Chondrocyte (in vitro differentiated cells): ENCODE results near the gene KCNN2. TPM values are rescaled to one million over a fixed set of nuclear protein-coding genes. Genes with fewer than 3 reads are reported as not detected.

ENCODE experiments used
- DNase-seq: peaks from one replicate; pipeline ENCODE4 v3.0.0; 2021; ENCODE audit warnings: mixed read lengths, low spot score
- H3K27ac Mint-ChIP-seq: one replicate; pipeline ENCODE4 v1.8.0; 2021; ENCODE audit warnings: mild to moderate bottlenecking, moderate library complexity, mixed read lengths; ENCODE audit not compliant: unreplicated experiment
- H3K27me3 Mint-ChIP-seq: 2 replicates; pipeline ENCODE4 v1.8.0; 2021; ENCODE audit warnings: low read depth, mixed read lengths
- H3K36me3 Mint-ChIP-seq: 2 replicates; pipeline ENCODE4 v1.8.0; 2021; ENCODE audit warnings: low read depth, mixed read lengths
- H3K4me1 Mint-ChIP-seq: 2 replicates; pipeline ENCODE4 v1.8.0; 2021; ENCODE audit warnings: low read depth, mild to moderate bottlenecking, mixed read lengths
- H3K4me3 Mint-ChIP-seq: one replicate; pipeline ENCODE4 v1.8.0; 2021; ENCODE audit warnings: mild to moderate bottlenecking, moderate library complexity, mixed read lengths; ENCODE audit not compliant: unreplicated experiment
- H3K9me3 Mint-ChIP-seq: 2 replicates; pipeline ENCODE4 v1.8.0; 2021; ENCODE audit warnings: low read depth, mixed read lengths
- total RNA-seq: library from RNA; stranded (reverse); gene quantifications from 3 replicates; pipeline ENCODE4 v1.2.1, GENCODE V29; 2021
- TF ChIP-seq, protein P1 (sequence below): fragments of 200-600 bp; sonication (generic); IDR thresholded peaks from 2 replicates; pipeline ENCODE4 v1.5.0; 2021; ENCODE audit warnings: antibody characterized with exemption, mild to moderate bottlenecking, moderate library complexity

Gene KCNN2
- total RNA-seq, 1 donor from 2014 or later: not detected

DNA sequence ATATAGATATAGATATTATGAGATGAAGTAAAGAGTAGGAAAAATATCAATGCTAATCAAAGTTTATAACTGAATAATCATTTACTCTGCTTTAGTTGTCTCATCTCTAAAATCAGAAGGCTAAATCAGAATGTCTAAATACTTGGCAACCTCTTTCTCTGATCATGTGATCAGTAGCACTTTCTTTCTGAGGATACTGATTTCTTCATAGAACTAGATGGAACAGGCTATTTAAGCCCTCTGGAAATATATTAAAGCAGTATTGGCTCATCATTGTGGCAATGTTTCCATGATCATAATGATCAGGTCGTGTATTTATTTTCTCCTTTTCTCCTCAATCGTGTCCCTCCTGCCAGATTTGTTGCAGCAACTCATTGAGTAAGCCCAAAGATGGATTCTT is 109.7 kb downstream of the KCNN2 start:
- no peak for DNase-seq
- Mint-ChIP-seq H3K27ac (no peak overlapping the region), H3K4me3 (no peak overlapping the region), H3K9me3 (no peaks in the 10 kb centered on the region), H3K36me3 (no peaks in the 10 kb centered on the region), H3K27me3 (peaks cover 7% of the 10 kb centered on the region), H3K4me1 (no peaks in the 10 kb centered on the region)
- TF ChIP-seq, protein P1, sequence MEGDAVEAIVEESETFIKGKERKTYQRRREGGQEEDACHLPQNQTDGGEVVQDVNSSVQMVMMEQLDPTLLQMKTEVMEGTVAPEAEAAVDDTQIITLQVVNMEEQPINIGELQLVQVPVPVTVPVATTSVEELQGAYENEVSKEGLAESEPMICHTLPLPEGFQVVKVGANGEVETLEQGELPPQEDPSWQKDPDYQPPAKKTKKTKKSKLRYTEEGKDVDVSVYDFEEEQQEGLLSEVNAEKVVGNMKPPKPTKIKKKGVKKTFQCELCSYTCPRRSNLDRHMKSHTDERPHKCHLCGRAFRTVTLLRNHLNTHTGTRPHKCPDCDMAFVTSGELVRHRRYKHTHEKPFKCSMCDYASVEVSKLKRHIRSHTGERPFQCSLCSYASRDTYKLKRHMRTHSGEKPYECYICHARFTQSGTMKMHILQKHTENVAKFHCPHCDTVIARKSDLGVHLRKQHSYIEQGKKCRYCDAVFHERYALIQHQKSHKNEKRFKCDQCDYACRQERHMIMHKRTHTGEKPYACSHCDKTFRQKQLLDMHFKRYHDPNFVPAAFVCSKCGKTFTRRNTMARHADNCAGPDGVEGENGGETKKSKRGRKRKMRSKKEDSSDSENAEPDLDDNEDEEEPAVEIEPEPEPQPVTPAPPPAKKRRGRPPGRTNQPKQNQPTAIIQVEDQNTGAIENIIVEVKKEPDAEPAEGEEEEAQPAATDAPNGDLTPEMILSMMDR: no peak

DNA sequence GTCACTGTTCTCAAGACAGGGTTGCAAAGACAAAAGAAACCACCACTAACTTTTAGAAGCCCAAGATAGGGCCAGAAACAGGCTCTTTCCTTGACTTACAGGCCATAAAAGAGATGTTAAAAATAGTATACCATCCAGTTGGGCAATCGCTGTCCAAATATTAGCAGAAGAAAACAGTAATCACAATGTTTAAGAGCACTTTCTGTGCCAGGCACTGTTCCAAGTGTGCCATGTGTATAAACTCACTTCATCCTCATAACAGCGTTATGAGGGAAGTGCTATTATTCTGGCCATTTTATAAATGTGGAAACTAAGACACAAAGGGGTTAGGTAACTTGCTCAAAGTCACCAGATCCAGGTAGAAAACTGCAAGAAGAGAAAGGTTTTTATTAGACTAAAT is 111.7 kb downstream of the KCNN2 start:
- Mint-ChIP-seq H3K4me1 (no peaks in the 10 kb centered on the region), H3K27me3 (peaks cover 7% of the 10 kb centered on the region), H3K4me3 (no peak overlapping the region), H3K36me3 (no peaks in the 10 kb centered on the region), H3K9me3 (peaks cover 3% of the 10 kb centered on the region), H3K27ac (no peak overlapping the region)
- TF ChIP-seq, protein P1: no peak
- no peak for DNase-seq

DNA sequence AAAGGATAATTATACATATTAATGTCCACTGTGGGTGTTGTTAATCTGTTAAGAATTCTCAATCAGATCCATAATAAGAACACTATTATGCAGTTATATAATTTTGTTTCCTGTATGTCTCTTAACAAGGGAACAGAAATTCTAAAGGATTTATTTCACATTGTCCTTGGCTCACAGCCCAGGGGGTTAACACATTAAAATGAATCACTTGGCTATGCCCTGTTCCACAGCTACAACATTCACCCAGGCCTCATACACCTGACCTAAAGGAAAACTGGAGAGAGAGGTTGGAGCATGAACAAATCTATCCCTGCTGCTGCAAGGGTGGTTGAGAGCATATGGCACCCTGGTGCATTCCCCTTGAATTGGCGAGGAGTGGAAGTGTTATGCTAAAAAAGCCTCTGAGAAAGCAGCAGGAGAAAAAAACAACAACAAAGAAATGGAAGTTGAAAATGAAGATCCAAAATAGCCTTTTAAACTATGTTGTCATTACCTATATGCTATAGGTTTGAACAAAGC is 116.0 kb downstream of the KCNN2 start:
- H3K27ac Mint-ChIP-seq: no peak overlapping the region
- no peak overlapping the region for H3K4me3 Mint-ChIP-seq
- H3K4me1 Mint-ChIP-seq: no peaks in the 10 kb centered on the region
- no peak for DNase-seq
- H3K27me3 Mint-ChIP-seq: no peaks in the 10 kb centered on the region
- H3K9me3 Mint-ChIP-seq: peaks cover 17% of the 10 kb centered on the region
- TF ChIP-seq, protein P1: no peak
- no peaks in the 10 kb centered on the region for H3K36me3 Mint-ChIP-seq

DNA sequence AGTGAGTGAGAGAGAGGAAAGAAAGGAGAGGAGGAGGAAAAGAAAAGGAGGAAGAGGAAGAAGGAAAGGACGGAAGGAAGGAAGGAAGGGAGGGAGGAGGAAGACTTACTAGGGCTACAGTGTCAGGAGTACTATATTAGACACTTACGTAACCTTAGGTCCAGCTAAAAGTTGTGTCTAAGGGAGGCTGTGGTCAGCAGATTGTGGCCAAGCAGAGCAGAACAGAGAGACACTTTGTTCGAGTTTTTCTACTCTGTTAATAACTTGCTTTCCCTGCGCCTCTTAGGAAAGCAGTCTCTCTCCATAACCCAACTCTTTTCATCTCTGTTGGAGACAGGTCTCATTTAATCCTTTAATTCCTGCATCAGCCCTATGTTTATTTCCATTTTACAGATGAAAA is 138.9 kb downstream of the KCNN2 start:
- no peaks in the 10 kb centered on the region for H3K4me1 Mint-ChIP-seq
- no peaks in the 10 kb centered on the region for H3K9me3 Mint-ChIP-seq
- TF ChIP-seq, protein P1: no peak
- H3K27ac Mint-ChIP-seq: no peak overlapping the region
- no peak overlapping the region for H3K4me3 Mint-ChIP-seq
- DNase-seq: no peak
- peaks cover 13% of the 10 kb centered on the region for H3K27me3 Mint-ChIP-seq
- H3K36me3 Mint-ChIP-seq: no peaks in the 10 kb centered on the region

DNA sequence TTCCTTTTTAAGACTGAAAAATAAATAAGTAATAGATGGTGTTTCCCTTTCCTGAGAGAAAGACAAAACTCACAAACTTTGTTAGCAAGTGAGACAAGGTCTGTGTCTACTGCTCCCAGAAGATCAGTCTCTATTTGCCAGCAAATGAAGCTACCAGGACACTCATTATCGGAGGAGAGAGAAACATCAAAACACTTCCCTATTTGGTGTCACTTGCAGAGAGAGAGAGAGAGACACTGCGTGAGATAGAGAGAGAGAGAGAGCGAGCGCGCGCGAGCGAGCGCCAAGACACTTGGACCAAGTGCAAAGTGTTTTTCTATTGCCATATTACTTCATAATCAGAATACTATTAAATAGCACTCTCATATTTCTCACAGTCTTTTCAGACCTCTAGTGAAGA is 142.7 kb downstream of the KCNN2 start:
- H3K27ac Mint-ChIP-seq: no peak overlapping the region
- H3K36me3 Mint-ChIP-seq: no peaks in the 10 kb centered on the region
- H3K9me3 Mint-ChIP-seq: no peaks in the 10 kb centered on the region
- TF ChIP-seq, protein P1: no peak
- no peak overlapping the region for H3K4me3 Mint-ChIP-seq
- DNase-seq: no peak
- peaks cover 12% of the 10 kb centered on the region for H3K27me3 Mint-ChIP-seq
- H3K4me1 Mint-ChIP-seq: no peaks in the 10 kb centered on the region
